Measurements from ENCODE around the gene PRDM11.

Gene PRDM11

DNA sequence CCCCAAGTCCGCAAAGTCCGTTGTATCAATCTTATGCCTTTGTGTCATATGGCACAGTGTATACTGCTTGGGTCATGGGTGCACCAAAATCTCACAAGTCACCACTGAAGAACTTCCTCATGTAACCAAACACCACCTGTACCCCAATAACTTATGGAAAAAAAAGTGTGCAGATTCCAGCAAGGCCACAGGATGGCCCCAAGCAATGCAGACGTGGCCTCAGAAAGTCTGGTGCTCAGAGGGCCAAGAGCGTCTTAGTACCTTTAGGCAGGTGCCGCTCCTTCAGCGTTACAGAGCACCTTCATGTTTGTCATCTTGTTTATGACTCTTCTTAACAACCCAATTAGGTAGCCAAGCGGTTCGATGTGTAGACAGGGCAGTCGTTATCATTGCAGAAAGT, 65.3 kb downstream of the PRDM11 start:
- no peak for DNase-seq (ENCODE audit: low read depth)

GRCh38 chr11:45212566-45213315, 66.3 kb downstream of the PRDM11 start:
- DNase-seq (ENCODE audit: low read depth): no peak

DNA sequence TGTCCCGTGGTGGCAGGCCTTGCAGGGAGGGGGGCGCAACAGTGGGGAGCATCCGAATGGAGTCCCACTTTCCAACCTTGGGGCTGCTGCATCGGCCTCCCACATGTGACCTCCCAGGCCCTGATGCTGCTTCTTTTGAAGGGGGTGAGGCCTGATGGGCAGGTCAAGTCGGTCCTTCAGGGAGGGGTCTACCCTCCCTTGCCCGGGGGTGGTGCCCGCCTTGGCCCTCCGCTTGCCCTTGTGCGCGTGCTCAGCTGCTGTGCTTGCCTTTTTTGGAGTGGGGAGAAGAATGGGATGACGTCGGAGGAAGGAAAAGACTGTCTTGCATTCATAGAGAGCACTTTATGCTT, 66.9 kb downstream of the PRDM11 start:
- no peak for DNase-seq (ENCODE audit: low read depth)

GRCh38 chr11:45213717-45214116, 67.3 kb downstream of the PRDM11 start:
- DNase-seq (ENCODE audit: low read depth): no peak

DNA sequence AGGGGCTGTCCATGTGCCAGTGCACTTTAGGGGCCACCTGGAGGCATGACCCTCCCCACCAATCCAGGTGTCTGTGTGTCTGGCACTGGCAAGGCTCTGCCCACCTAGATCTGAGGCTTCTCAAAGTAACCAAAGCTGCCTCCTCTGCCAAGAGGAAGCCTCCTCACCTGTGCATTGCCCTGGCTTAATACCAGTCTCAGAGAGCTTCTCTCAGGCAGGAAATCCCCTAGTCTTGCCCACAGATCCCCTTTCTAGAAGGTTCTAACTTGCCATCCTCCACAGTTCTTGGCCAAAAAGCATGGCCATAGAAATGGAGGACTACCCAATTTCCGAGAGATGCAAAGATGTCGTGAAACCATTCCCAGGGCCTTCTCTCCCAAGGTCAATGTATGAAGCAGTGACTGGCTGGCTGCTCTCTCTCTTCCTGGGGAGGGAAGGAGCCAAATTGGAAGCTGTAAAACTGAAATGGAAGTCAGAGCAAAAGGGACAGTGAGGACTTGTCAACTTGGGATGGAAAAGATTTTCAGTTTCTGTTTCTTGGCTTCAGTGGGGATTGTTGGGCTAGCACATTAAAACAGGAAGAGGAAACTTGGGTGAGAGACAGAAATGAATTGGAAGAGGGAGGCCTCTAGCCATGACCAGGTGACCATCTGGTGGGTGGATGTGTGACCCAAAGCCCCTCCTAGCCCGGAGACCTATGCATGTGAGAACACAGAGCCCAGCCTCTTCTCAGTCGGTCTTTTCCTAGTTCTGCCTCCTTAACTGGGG, 68.8 kb downstream of the PRDM11 start:
- no peak for DNase-seq (ENCODE audit: low read depth)

DNA sequence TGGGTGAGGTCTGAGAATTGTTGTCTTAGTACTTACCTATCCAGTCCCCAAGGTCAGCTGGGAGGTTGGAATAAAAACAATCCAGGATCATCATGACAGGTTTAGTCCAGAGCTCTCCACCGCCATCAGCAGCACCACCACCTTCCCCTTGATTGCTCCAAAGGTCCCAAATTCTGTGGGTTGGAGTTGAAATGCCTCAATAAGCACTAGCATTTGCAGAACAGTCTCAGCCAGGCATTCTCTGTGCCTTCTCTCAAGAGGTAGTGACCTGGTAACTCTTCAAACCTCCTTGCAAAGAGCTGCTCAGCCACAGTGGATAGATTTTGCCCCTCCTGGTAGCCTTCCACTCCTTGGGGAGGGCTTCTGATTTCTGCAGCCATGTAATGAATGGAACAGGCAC, 69.6 kb downstream of the PRDM11 start:
- no peak for DNase-seq (ENCODE audit: low read depth)

DNA sequence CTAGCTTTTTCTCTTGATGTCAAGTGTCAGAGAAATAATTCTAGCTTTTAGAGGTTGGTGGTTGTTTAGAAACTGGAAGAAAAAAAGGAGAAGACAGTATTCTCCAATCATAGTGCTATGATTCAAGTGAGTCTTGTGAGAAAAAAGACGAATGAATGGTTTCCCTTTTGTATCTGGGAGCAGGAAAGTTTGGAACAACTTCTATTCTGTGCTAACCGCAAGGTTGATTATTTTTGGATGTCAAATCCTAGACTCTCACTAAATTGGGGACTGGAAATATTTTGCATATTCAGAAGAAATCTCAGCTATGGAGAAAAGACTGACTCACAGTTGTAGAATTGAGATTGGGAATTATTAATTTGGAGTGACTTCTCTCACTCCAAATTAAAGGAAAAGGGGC, 70.5 kb downstream of the PRDM11 start:
- DNase-seq (ENCODE audit: low read depth): no peak

DNA sequence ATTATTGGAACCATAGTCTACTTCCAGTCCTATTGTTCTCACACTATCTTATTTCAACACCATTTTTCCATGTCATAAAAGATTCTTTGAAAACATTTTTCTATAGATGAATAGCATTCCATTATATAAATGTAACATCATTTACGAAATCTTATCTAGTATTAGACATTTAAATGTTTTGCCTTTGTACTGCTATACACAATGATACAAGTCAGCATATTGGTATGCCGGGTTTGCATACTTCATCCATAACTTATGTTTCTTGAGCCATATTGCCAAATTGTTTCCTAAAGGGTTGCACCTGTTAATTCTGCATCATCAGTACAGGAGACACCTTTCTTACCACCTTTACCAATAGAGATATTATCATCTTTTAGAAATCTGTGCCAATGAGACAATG, 71.6 kb downstream of the PRDM11 start:
- no peak for DNase-seq (ENCODE audit: low read depth)

DNA sequence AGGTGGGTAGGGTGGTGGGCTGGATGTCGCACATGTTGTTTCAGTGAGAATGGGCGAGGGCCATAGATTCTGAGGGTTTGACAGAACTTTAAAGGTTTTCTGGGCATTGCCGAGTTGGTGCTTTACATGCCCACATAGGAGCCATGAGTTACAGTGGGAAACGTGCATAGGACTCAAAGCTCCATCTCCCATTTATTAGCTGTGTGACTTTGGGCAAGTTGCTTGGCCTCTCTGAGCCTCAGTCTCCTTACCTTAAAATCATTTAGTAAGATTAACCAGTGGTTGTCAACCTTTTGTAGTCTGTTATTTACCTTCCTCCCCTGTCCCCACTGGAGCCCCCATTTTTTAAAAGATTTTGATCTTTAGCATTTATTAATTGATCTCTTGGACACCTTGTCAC, 72.3 kb downstream of the PRDM11 start:
- no peak for DNase-seq (ENCODE audit: low read depth)

DNA sequence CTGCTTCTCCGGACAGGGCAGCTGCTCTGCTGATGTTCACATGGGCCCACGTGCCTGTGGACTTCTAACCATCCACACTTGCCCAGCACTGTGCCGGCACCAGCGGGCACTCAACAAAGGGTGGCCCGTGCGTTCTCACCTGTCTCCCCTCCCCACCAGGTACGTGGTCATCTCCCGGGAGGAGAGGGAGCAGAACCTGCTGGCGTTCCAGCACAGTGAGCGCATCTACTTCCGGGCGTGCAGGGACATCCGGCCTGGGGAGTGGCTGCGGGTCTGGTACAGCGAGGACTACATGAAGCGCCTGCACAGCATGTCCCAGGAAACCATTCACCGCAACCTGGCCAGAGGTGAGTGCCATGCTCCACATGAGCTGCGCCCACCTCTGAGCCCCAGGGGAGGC, 73.0 kb downstream of the PRDM11 start:
- DNase-seq (ENCODE audit: low read depth): no peak

DNA sequence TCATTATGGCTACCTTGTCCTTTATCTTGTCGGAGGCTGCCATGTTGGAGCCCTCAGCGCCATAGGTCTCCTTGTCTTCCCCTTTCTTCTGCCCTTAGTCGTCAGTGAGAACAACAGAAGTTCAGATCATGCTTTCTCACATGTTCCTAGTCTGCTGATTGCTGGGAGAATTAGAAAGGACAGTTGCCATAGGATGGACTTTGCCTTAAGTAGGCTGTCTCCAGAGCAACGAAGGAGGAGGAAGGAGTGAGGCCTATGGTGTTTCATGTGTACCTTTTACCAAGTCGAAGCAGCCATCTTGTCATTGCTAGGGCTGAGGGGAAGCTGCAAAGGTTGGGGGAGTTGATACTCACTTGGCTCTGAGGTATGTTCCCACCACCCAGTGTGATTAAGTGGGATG, 77.1 kb downstream of the PRDM11 start:
- no peak for DNase-seq (ENCODE audit: low read depth)

DNA sequence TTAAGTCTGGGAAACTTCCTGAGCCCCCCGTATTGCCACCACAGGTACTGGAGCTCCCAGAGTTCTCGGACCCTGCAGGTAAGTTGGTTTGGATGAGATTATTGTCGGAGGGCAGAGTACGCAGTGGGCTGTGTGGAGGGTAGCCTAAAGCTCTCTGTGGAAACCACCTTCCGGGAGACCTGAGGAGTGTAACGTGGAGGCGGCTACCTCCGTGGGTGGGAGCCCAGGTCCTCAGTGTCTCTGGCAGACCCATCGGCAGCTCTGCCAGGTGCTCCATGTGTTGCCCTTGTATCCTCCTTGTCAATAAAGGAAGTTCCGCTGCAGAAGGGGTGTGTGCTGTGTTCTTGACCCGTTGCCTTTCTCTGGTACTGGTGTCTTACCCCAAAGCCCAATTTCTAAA, 78.3 kb downstream of the PRDM11 start:
- no peak for DNase-seq (ENCODE audit: low read depth)

DNA sequence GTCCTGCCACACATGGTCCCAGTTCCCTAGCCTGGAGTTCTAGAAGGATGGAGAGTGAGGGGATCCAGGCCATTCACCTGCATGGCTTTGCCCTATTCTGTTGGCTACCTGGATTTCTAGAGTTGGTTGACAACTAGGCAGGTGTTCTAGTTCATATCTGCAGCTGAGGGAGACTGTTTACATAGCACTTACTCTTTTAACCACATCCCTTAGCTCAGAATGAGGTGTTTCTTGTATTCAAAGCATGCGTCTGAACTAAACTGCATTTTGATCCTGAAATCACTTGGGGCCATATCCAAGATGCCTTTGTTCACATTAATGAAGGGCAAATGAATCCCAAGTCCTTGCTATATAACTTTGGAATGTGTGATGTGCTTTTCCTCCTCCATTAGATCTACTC, 78.8 kb downstream of the PRDM11 start:
- DNase-seq (ENCODE audit: low read depth): no peak

- no peak for DNase-seq (ENCODE audit: low read depth)
Observed at GRCh38 chr11:45225961-45226871, 79.8 kb downstream of the PRDM11 start.

- no peak for DNase-seq (ENCODE audit: low read depth)
Observed at GRCh38 chr11:45226901-45227300, 80.5 kb downstream of the PRDM11 start.

DNA sequence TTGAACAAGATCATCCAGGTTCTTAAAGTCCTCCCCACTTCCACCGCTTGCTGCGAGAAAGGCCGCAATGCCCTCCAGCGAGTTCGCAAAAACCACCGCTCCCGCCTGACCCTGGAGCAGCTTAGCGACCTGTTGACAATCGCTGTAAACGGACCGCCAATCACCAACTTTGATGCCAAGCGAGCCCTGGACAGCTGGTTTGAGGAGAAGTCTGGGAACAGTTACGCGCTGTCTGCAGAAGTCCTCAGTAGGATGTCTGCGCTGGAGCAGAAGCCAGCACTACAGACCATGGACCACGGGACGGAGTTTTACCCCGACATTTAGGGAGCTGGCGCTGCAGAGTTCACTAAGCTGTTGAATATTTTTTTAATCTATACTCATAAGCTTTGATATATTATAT, 81.4 kb downstream of the PRDM11 start:
- DNase-seq (ENCODE audit: low read depth): no peak

DNA sequence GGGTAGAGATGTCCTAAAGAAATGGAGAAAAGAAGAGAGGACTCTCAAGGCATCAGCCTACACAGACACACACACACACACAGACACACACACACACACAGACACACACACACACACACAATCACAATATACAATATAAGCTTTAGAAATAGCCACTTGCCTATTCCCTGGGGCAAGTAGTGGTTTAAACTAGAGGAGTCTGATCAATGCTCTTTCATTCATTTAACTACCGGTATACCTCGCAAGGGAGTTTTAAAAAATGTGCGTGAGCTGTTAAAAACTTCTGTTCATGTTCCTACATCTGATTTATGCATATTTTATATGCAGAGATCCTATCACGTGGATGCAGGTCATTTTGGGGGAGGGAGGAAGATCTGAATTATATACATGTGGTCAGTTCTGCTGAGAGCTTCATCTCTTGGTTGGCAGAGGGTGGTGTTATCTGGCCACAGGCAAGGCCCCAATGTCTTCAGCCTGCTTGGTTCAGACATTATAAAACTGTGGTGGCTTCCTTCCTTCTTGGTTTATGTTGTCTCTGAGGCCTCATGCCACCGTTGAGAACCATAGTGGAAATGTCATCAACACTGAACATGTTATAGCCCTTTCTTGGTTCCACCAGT, 83.1 kb downstream of the PRDM11 start:
- no peak for DNase-seq (ENCODE audit: low read depth)

GRCh38 chr11:45232341-45233080, 86.1 kb downstream of the PRDM11 start:
- no peak for DNase-seq (ENCODE audit: low read depth)

DNA sequence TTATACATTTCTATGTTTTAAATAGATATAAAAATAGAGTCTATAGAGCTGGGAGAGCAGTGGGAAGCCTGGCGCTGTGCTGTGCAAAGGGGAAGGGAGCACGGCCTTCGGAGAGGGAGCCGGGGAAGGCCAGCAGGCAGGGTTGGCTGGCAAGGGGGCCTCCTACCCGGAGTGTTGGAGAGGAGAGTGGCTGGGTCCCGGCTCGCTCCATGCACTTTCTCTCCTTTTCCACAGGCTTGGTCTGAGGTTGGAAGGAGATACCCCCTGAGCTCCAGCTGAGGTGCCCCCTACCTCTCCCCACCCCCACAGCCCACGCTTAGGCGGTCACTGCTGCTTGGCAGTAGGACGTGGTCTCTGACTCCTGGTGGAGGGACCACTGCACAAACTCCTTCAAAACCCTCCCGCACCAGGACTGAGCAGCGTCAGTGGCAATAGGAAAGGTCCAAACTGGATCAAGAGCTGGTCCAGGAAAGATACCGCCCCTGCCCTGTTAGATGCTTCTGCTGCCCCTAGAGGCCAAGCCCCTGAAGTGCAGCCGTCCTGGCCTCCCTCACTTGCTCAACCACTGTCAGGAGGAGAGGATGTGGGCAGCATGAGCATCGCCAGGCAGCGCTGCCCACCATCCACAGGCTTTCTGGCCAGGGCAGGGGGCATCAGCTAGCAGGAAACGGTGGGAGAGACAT, 86.8 kb downstream of the PRDM11 start:
- no peak for DNase-seq (ENCODE audit: low read depth)

GRCh38 chr11:45233804-45234170, 87.3 kb downstream of the PRDM11 start:
- DNase-seq (ENCODE audit: low read depth): no peak
